Right ventricle myocardium inferior (tissue), 1 donor: Measurements from ENCODE around the gene NDUFAF7. TPM values are rescaled to one million over a fixed set of nuclear protein-coding genes. Genes with fewer than 3 reads are reported as not detected.
A peak's percentile ranks its signal among the peaks of the same experiment; 100 is the strongest.
"Not testable (repeated sequence)": the region's sequence is repeated elsewhere in the genome, so short reads cannot be mapped to it uniquely, and the experiment has no call there.

Experiments used
- ATAC-seq: fragments of 200-7000 bp; cut with Tn5 transposase; one replicate; pipeline ENCODE4 v1.9.1; 2020; ENCODE audit warnings: mild to moderate bottlenecking, moderate library complexity
- DNase-seq: peaks from one replicate; pipeline ENCODE4 v3.0.0; 2021; ENCODE audit errors: missing footprints
- intact Hi-C: fragments of 100-400 bp; cut with DNase I; formaldehyde crosslinking; loops from one replicate; pipeline ENCODE4 v1.11.0; 2022
- total RNA-seq: library from RNA; stranded (reverse); fragmentation: NEBNext Ultra II Directional; extraction: Animal tissue kit (Norgen Biotek cat#: 25700); gene quantifications from one replicate; pipeline ENCODE4 v1.2.1, GENCODE V29; 2021
- donor health status: DM: no; HTN: yes; CAD: no; lungs with severe emphysema.

Gene NDUFAF7
- total RNA-seq, 1 donor from 2014 or later, result 22.8 TPM

GRCh38 chr2:37205689-37206341, 25.6 kb upstream of the NDUFAF7 start:
- intact Hi-C loops, result no loop called here
- ATAC-seq, result no peak

GRCh38 chr2:37206760-37207159, 24.7 kb upstream of the NDUFAF7 start:
- intact Hi-C loops, ATAC-seq: not testable (repeated sequence)

More at GRCh38 chr2:37205689-37206341, 25.6 kb upstream of the NDUFAF7 start:
- no peak for DNase-seq

GRCh38 chr2:37211212-37211611, 20.2 kb upstream of the NDUFAF7 start:
- intact Hi-C loops, result no loop called here
- DNase-seq (no peak), ATAC-seq (no peak)

More at GRCh38 chr2:37206760-37207159, 24.7 kb upstream of the NDUFAF7 start:
- not testable (repeated sequence) for DNase-seq

DNA sequence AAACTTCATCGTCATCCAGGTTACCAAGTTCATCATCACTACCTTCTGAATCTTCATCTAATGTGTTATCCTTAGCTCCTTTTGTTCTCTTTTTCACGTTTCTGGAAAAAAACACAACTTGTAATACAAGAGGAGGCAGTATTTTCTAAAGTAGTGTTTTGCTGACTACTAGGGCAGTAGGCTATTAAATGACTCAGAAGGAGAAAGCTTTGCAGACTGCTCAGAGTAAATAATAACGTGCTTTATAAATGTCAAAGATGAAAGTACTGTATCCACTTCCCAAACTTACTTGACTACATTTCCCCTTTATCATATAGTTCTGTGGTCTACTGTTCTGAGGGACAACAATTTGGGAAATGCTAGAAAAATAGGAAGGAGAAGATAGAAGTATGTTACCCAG, 19.5 kb upstream of the NDUFAF7 start:
- intact Hi-C loops, result no loop called here

GRCh38 chr2:37215250-37215649, 16.2 kb upstream of the NDUFAF7 start:
- ATAC-seq (no peak), DNase-seq (no peak)
- intact Hi-C loops, result no loop called here

More for the DNA sequence above, 19.5 kb upstream of the NDUFAF7 start:
- DNase-seq, result no peak
- ATAC-seq, result no peak

DNA sequence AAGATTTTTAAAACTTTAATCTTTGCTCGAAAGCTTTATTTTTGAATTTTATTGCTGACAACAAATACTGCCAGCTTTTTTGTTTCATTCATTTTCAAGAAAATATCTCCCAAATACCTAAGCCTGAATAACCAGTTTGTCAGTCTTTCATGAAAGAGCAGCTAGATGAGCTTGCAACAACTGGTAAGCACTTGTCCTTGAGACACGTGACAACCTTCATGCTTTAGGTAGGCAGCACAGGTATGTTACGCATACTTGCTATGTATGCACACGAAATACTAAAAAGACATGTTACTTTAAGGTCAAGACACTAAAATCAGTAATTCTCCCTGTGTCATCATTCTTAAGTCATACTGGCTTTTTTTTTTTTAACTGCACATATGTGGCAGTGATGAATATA, 12.4 kb upstream of the NDUFAF7 start:
- no peak for DNase-seq
- intact Hi-C loops, result no loop called here
- no peak for ATAC-seq

- no peak for ATAC-seq
- intact Hi-C loops, result no loop called here
These were observed 8.3 kb upstream of the NDUFAF7 start for GRCh38 chr2:37223131-37223530.

DNA sequence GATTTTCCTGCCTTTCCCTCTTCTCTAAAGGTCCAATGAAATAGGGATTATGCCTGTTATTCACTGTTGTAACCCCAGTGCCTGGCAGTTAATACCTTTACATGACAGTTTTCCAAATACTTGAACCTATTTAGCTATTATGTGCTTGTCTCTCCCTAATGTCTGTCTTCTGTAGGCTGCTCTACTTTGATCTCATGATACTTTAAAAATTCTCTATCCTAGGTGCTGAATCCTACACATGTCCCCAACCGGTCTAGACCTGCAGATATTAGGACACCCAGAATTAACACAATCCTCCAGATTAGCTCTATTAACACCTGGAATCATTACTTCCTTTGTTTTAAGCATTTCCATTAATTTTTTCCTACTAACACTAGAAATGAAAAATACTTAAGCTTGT, 7.4 kb upstream of the NDUFAF7 start:
- intact Hi-C loops, result no loop called here
- DNase-seq (no peak), ATAC-seq (no peak)

More at GRCh38 chr2:37223131-37223530, 8.3 kb upstream of the NDUFAF7 start:
- DNase-seq, result no peak

GRCh38 chr2:37225129-37225528, 6.3 kb upstream of the NDUFAF7 start:
- DNase-seq, intact Hi-C loops, ATAC-seq: not testable (repeated sequence)

DNA sequence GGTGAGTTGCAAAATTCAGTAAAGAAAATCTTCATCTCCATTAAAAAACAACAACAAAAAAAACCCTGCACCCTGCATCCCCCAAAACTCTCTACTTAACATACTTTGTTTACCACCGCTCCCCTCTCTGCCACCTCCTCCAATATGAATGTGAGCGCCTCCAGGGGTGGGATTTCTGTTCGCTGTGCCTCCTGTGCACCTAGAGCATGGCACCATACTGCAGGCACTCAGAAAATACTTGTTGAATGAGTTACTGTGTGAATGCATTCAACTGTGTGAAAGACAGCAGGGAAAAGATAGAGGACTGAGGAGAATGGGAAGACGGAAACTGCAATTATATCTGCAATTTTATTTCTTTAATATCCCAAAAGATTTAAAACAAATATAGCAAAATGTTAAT, 4.6 kb upstream of the NDUFAF7 start:
- intact Hi-C loops, result no loop called here
- DNase-seq, result no peak
- no peak for ATAC-seq

GRCh38 chr2:37228788-37229187, 2.7 kb upstream of the NDUFAF7 start:
- ATAC-seq, result no peak
- DNase-seq, result no peak
- intact Hi-C loops, result no loop called here

- ATAC-seq, result no peak
- intact Hi-C loops, result loop anchor here (2.0 kb wide), 1 partner anchor 74 kb away; the partner anchor contains the start of gene EIF2AK2
- no peak for DNase-seq
These were observed 877 bp upstream of the NDUFAF7 start for GRCh38 chr2:37230581-37230980.

DNA sequence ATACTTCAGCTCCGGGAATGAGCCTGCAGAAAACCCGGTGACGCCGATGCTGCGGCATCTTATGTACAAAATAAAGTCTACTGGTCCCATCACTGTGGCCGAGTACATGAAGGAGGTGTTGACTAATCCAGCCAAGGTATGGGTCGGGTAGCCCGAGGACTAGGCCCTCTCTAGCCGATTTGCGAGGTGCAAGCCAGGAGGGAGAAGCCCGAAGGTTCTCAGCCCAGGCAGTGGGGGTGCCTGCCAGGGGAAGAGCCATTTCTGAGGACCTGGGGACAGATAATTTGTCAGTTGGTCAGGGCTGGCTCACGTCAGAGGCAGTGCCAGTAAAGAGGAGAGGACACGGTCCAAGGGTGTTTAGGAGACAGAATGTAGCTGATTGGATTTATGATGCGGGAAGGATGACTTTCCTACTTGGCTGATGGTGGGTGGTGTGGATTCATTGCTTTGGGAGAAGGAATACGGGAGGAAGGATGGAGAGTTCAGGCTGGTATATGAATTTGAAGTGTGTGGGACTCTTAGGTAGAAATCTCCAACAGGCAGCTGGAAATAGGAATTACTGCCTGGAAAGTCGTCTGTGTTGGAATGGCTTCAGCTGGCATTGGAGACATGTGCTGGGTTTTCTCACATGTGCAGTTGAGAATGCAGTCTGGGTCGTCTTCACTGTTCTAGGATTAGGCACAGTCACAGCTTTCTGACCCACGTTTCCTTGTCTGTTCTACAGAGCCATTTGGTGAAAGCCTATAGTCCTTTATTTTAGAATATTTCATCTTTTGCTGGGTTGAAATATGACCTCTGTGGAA, 874 bp downstream of the NDUFAF7 start:
- DNase-seq (no peak), ATAC-seq (peak; percentile 20)
- intact Hi-C loops, result no loop called here

GRCh38 chr2:37243435-37243834, 12.0 kb downstream of the NDUFAF7 start:
- ATAC-seq (no peak), DNase-seq (no peak)
- intact Hi-C loops, result no loop called here

GRCh38 chr2:37244017-37244416, 12.6 kb downstream of the NDUFAF7 start:
- no peak for ATAC-seq
- intact Hi-C loops, result no loop called here
- DNase-seq, result no peak

GRCh38 chr2:37244755-37245154, 13.3 kb downstream of the NDUFAF7 start:
- DNase-seq (no peak), ATAC-seq (no peak)
- intact Hi-C loops, result no loop called here

DNA sequence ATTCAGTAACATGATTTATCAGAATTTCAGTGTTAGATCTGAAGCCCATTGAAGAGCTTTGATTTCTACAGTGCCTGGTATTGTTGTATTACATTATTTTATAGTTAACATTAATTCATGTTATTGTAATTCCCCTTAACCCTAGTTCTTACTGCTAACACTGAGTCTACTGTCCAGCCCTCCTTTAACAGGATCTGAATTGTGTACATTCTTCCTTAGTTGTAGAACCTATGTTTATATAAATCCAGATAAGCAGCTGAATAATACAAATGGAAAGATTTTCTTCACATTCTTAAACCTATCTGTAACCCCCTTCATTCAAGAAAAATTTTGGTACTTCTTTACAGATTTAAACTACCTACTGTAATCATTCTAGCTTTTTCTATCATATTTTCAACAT, 14.7 kb downstream of the NDUFAF7 start:
- intact Hi-C loops, result no loop called here
- no peak for ATAC-seq
- DNase-seq, result no peak

GRCh38 chr2:37250869-37251740, 19.6 kb downstream of the NDUFAF7 start:
- intact Hi-C loops, result no loop called here
- DNase-seq, result no peak

DNA sequence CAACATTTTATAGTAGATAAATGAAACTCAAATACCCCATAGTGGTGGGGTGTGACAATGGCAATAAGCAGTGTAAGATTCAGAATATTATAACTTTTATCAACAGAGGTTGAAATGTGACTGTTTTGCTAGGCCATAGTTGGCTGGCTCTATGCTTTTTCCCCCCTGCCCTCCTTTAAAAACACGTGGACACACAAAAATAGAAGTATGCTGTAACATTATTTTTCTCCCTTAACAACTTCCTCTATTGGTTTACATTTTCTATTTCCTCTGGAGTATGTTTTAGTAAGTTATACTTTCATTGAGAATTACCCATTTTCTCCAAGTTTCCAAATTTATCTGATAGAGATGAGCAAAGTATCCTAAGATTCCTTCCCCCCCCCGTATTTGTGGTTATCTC, 31.1 kb downstream of the NDUFAF7 start:
- intact Hi-C loops, result no loop called here
- DNase-seq (no peak), ATAC-seq (no peak)

More at GRCh38 chr2:37250869-37251740, 19.6 kb downstream of the NDUFAF7 start:
- no peak for ATAC-seq
